GM23338 (cell line): ENCODE measurements around the gene FAM81A.

ENCODE experiments used
- CREB1 ChIP-seq: fragments of 250-450 bp; sonication (Bioruptor Pico); IDR thresholded peaks from 2 replicates; pipeline ENCODE4 v1.5.0; 2020; ENCODE audit warnings: low read depth, mild to moderate bottlenecking, moderate library complexity
- EZH2 ChIP-seq: fragments of 200-600 bp; sonication (generic); IDR thresholded peaks from one replicate; pipeline ENCODE4 v1.8.0; 2017; ENCODE audit warnings: antibody characterized with exemption, mild to moderate bottlenecking, low read depth; ENCODE audit not compliant: unreplicated experiment
- EZH2phosphoT487 ChIP-seq: fragments of 200-600 bp; sonication (generic); IDR thresholded peaks from one replicate; pipeline ENCODE4 v1.8.1; 2018; ENCODE audit warnings: antibody characterized with exemption; ENCODE audit not compliant: unreplicated experiment
- POLR2AphosphoS5 ChIP-seq: IDR thresholded peaks from 2 replicates; pipeline ENCODE4 v1.6.1; 2016; ENCODE audit warnings: antibody characterized with exemption, low read depth
- ZNF114 ChIP-seq: fragments of 250-450 bp; sonication (Bioruptor Pico); IDR thresholded peaks from 2 replicates; pipeline ENCODE4 v1.5.0; 2020; ENCODE audit warnings: mild to moderate bottlenecking, moderate library complexity
- TF ChIP-seq, protein P1 (sequence below), 2 experiments: fragments of 200-600 bp in 1 of 2; sonication (generic) in 1 of 2; conservative IDR thresholded peaks; 2 replicates each; pipeline versions ENCODE4 v1.5.1 to v1.6.1; 2016 to 2017; ENCODE audit warnings: antibody characterized with exemption in 2 of 2, low read depth in 2 of 2, mild to moderate bottlenecking in 2 of 2, moderate library complexity in 1 of 2
- TF ChIP-seq, protein P2 (sequence below): IDR thresholded peaks from one replicate; pipeline ENCODE4 v1.6.1; 2018; ENCODE audit warnings: antibody characterized with exemption; ENCODE audit not compliant: unreplicated experiment

DNA sequence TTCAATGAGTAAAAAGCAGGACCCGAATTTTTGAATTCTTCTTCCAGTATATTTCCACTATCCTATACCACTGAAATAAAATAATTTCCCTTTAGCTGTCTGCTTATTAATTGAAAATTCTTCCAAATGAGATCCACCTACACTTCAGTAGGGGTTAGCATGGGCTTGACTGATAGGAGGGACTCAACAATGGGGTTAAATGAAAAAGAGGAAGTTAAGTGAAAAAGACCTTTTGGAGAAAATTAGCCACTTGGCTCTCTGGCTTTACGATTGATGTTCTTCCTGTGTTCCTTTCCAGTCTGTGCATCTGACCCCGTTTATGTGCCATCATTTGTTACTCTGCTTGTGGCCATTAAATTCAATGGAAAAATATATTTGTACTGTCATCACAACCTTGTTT, 119.6 kb downstream of the FAM81A start:
- TF ChIP-seq POLR2AphosphoS5 (no peak), EZH2phosphoT487 (no peak), EZH2 (no peak), CREB1 (CRISPR knock-in tag) (no peak), ZNF114 (CRISPR knock-in tag) (no peak)
- TF ChIP-seq, protein P1, sequence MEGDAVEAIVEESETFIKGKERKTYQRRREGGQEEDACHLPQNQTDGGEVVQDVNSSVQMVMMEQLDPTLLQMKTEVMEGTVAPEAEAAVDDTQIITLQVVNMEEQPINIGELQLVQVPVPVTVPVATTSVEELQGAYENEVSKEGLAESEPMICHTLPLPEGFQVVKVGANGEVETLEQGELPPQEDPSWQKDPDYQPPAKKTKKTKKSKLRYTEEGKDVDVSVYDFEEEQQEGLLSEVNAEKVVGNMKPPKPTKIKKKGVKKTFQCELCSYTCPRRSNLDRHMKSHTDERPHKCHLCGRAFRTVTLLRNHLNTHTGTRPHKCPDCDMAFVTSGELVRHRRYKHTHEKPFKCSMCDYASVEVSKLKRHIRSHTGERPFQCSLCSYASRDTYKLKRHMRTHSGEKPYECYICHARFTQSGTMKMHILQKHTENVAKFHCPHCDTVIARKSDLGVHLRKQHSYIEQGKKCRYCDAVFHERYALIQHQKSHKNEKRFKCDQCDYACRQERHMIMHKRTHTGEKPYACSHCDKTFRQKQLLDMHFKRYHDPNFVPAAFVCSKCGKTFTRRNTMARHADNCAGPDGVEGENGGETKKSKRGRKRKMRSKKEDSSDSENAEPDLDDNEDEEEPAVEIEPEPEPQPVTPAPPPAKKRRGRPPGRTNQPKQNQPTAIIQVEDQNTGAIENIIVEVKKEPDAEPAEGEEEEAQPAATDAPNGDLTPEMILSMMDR (conservative IDR thresholded peaks at IDR 0.05; ENCODE audit: low read depth in 2 of 2), result no peak
- TF ChIP-seq, protein P2, sequence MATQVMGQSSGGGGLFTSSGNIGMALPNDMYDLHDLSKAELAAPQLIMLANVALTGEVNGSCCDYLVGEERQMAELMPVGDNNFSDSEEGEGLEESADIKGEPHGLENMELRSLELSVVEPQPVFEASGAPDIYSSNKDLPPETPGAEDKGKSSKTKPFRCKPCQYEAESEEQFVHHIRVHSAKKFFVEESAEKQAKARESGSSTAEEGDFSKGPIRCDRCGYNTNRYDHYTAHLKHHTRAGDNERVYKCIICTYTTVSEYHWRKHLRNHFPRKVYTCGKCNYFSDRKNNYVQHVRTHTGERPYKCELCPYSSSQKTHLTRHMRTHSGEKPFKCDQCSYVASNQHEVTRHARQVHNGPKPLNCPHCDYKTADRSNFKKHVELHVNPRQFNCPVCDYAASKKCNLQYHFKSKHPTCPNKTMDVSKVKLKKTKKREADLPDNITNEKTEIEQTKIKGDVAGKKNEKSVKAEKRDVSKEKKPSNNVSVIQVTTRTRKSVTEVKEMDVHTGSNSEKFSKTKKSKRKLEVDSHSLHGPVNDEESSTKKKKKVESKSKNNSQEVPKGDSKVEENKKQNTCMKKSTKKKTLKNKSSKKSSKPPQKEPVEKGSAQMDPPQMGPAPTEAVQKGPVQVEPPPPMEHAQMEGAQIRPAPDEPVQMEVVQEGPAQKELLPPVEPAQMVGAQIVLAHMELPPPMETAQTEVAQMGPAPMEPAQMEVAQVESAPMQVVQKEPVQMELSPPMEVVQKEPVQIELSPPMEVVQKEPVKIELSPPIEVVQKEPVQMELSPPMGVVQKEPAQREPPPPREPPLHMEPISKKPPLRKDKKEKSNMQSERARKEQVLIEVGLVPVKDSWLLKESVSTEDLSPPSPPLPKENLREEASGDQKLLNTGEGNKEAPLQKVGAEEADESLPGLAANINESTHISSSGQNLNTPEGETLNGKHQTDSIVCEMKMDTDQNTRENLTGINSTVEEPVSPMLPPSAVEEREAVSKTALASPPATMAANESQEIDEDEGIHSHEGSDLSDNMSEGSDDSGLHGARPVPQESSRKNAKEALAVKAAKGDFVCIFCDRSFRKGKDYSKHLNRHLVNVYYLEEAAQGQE, result no peak
